ENCODE results near the gene SDR39U1.
"Not testable (repeated sequence)": the region's sequence is repeated elsewhere in the genome, so short reads cannot be mapped to it uniquely, and the experiment has no call there.

Gene SDR39U1

GRCh38 chr14:24475261-24475660, 32.7 kb upstream of the SDR39U1 start:
- no peak for TF ChIP-seq CTCF (IDR thresholded peaks at IDR 0.05; ENCODE audit: low read depth, low read length)
- DNase-seq, result no peak
- no peak overlapping the region for H3K27ac ChIP-seq

GRCh38 chr14:24473211-24473610, 30.6 kb upstream of the SDR39U1 start:
- Histone ChIP-seq H3K27me3 (ENCODE audit: insufficient read depth, low read depth, severe bottlenecking) (peaks cover 53% of the 10 kb centered on the region), H3K27ac (no peak overlapping the region), H3K36me3 (no peaks in the 10 kb centered on the region), H3K4me3 (ENCODE audit: low read depth, low read length) (no peak overlapping the region), H3K9me3 (ENCODE audit: severe bottlenecking) (peaks cover 5% of the 10 kb centered on the region)
- DNase-seq, result no peak
- TF ChIP-seq CTCF (IDR thresholded peaks at IDR 0.05; ENCODE audit: low read depth, low read length), result no peak

More at GRCh38 chr14:24475261-24475660, 32.7 kb upstream of the SDR39U1 start:
- no peaks in the 10 kb centered on the region for H3K36me3 ChIP-seq
- no peak overlapping the region for H3K4me3 ChIP-seq (ENCODE audit: low read depth, low read length)
- H3K27me3 ChIP-seq (ENCODE audit: insufficient read depth, low read depth, severe bottlenecking), result peaks cover 49% of the 10 kb centered on the region
- peaks cover 5% of the 10 kb centered on the region for H3K9me3 ChIP-seq (ENCODE audit: severe bottlenecking)

DNA sequence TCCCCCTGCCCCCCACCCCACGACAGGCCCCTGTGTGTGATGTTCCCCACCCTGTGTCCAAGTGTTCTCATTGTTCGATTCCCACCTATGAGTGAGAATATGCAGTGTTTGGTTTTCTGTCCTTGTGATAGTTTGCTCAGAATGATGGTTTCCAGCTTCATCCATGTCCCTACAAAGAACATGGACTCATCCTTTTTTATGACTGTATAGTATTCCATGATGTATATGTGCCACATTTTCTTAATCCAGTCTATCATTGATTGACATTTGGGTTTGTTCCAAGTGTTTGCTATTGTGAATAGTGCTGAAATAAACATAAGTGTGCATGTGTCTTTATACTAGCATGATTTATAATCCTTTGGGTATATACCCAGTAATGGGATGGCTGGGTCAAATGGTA, 27.9 kb upstream of the SDR39U1 start:
- not testable (repeated sequence) for H3K4me3 ChIP-seq (ENCODE audit: low read depth, low read length); H3K27ac ChIP-seq; DNase-seq; H3K9me3 ChIP-seq (ENCODE audit: severe bottlenecking); H3K36me3 ChIP-seq
- peaks cover 58% of the 10 kb centered on the region for H3K27me3 ChIP-seq (ENCODE audit: insufficient read depth, low read depth, severe bottlenecking)

DNA sequence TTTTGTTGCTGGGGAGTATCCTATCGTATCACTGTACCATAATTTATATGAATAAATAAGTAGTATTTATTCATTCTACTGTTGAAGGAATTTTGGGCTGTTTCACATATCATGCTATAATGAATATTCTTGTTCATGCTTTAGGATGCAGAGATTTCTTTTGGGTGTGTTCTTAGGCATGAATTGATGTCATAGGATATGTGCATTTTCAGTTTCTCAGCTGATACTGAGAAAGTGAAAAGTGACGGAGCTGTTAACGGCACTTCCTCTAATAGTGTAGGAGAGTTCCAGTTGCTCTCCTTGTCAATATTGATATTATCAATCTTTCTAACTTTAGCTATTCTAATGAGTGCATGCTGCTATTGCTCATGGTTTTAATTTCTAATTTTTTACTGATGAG, 23.2 kb upstream of the SDR39U1 start:
- no peak for TF ChIP-seq CTCF (IDR thresholded peaks at IDR 0.05; ENCODE audit: low read depth, low read length)

DNA sequence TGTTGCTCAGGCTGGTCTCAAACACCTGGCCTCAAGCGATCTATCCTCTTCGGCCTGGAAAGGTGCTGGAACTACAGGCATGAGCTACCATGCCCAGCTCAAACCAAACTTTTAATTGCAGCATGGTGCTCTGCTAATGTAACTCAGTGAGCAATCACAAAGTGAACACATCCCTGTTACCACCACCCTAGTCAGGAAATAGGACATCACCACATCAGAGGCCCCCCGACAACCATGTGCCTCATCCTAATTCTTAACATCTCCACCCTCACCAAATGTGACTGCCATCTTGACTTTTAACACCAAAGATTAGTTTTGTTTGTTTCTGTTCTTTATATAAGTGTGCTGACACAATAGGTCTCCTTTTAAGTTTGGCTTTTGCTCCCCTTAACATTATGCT, 22.8 kb upstream of the SDR39U1 start:
- H3K27ac ChIP-seq, result no peak overlapping the region
- DNase-seq, result no peak
- H3K27me3 ChIP-seq (ENCODE audit: insufficient read depth, low read depth, severe bottlenecking), result peaks cover 30% of the 10 kb centered on the region
- H3K9me3 ChIP-seq (ENCODE audit: severe bottlenecking), result no peaks in the 10 kb centered on the region
- no peaks in the 10 kb centered on the region for H3K36me3 ChIP-seq
- TF ChIP-seq CTCF (IDR thresholded peaks at IDR 0.05; ENCODE audit: low read depth, low read length), result no peak
- no peak overlapping the region for H3K4me3 ChIP-seq (ENCODE audit: low read depth, low read length)

More for the DNA sequence above, 23.2 kb upstream of the SDR39U1 start:
- no peaks in the 10 kb centered on the region for H3K36me3 ChIP-seq
- DNase-seq, result no peak
- H3K9me3 ChIP-seq (ENCODE audit: severe bottlenecking), result no peaks in the 10 kb centered on the region
- H3K4me3 ChIP-seq (ENCODE audit: low read depth, low read length), result no peak overlapping the region
- H3K27ac ChIP-seq, result no peak overlapping the region
- H3K27me3 ChIP-seq (ENCODE audit: insufficient read depth, low read depth, severe bottlenecking), result peaks cover 30% of the 10 kb centered on the region

GRCh38 chr14:24463884-24464785, 21.6 kb upstream of the SDR39U1 start:
- Histone ChIP-seq H3K27ac (no peak overlapping the region), H3K9me3 (ENCODE audit: severe bottlenecking) (no peaks in the 10 kb centered on the region), H3K27me3 (ENCODE audit: insufficient read depth, low read depth, severe bottlenecking) (peaks cover 29% of the 10 kb centered on the region), H3K4me3 (ENCODE audit: low read depth, low read length) (no peak overlapping the region), H3K36me3 (no peaks in the 10 kb centered on the region)
- no peak for DNase-seq
- TF ChIP-seq CTCF (IDR thresholded peaks at IDR 0.05; ENCODE audit: low read depth, low read length), result no peak
